SIG-M5 treated with dmso at 0.1 percent for 504 hours (cell line): ENCODE measurements around the gene GRAMD2B.
"Not testable (repeated sequence)": the region's sequence is repeated elsewhere in the genome, so short reads cannot be mapped to it uniquely, and the experiment has no call there.

Source experiments
- DNase-seq: peaks from one replicate; lab custom pipeline; 2025; ENCODE audit not compliant: unreplicated experiment; lab: John Stamatoyannopoulos, UW

Gene GRAMD2B

DNA sequence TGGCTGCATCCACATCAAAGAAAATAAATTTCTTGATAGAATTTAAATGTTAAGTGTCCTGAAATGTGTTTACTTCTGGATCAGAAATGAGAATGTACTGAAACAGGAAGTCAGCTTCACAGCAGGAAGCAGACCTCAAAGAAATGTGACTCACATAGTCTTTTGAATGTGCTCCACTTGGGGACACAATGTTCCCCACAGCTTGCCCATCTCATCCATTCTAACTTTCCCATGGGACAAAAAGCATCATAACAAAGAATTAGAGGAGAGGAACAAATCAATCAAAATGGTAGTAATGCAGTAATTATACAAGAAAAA is 85.7 kb downstream of the GRAMD2B start:
- peak; percentile 74 for DNase-seq

DNA sequence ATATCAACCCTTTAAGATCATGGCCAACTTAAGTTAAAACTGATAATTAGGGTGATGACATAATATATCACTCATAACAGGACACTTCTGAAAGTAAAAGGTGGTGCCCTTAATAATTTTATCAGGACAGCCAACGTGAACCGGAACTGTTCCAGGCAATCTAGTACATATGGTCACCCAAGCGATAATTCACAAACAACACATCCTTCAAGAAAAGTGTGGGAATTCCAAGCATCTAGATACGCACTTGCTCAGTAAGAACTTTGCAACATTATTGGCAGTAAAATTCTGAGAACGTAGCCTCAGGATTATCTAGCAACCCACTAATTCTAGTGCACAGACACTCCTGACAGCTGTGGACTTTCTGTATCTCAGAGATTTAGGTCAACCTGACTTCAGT is 86.1 kb downstream of the GRAMD2B start:
- DNase-seq, result no peak

DNA sequence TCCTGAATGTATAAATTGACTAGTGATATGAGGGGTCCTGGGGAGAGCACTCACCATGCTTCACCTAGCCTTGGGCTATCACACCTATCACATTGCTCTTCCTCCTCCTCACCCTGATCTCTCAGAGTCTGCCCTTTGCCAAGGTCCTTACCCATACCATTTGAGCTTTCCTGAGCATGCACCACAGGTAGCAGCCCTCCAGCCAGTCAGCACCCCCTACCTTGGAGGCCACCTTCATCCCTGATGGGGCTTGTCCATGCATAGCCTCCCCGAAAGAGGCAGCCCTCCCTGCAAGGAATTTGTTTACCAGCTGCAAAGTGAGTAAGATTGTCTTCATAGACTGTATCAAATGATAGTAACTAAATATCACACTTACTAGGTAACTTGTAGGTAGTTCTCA is 88.8 kb downstream of the GRAMD2B start:
- no peak for DNase-seq

DNA sequence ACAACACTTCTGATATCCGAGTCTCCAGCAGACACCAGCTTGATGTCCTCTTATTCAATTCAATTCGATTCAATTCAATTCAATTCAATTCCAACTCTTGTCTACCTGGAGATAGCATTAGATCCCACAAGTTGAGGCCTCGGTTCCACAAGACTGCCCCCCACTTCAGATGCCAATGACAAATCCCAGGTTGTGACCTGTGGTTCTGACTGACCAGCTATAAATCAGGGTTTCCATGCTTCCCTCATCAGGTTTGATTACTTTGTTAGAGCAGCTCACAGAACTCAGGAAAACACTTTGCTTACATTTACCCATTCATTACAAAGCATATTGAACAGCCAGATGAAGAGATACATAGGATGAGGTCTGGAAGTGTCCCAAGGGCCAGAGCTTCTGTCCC is 89.2 kb downstream of the GRAMD2B start:
- no peak for DNase-seq

DNA sequence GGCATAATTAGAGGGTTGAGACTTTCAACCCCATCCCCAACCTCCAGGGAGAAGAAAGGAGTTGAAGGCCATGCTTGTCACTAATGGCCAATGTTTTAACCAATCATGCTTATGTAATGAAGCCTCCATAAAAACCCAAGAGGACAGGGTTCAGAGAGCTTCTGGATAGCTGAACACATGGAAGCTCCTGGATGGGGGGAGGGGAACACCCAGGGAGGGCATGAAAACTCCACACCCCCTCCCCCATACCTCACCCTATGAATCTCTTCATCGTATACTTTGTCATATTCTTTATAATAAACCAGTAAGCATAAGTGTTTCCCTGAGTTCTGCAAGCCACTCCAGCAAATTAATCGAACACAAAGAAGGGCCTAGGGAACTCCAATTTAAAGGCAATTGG is 90.1 kb downstream of the GRAMD2B start:
- DNase-seq, result no peak

DNA sequence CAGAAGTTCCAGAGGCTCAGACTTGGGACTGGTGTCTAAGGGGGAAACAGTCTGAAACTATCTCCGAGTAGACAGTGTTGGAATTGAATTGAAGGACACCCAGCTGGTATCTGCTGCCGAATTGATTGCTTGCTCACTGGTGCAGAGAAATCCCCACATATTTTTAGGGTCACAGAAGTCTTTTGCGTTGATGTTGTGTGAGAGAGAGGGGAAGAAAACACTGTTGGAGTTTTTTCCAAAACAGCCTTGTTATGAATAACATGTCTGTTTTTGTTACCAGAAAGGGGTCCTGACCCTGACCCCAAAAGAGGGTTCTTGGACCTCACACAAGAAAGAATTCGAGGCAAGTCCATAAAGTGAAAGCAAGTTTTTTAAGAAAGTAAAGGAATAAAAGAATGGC is 90.5 kb downstream of the GRAMD2B start:
- no peak for DNase-seq

DNA sequence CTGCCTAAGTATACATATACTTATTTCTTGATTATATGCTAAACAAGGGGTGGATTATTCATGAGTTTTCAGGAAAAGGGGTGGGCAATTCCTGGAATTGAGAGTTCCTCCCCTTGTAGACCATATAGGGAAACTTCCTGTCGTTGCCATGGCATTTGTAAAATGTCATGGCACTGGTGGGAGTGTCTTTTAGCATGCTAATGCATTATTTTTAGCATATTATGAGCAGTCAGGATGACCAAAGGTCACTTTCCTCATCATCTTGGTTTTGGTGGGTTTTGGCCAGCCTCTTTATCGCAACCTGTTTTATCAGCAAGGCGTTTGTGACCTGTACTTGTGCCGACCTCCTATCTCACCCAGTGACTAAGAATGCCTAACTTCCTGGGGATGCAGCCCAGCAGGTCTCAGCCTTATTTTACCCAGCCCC is 90.9 kb downstream of the GRAMD2B start:
- DNase-seq, result no peak

DNA sequence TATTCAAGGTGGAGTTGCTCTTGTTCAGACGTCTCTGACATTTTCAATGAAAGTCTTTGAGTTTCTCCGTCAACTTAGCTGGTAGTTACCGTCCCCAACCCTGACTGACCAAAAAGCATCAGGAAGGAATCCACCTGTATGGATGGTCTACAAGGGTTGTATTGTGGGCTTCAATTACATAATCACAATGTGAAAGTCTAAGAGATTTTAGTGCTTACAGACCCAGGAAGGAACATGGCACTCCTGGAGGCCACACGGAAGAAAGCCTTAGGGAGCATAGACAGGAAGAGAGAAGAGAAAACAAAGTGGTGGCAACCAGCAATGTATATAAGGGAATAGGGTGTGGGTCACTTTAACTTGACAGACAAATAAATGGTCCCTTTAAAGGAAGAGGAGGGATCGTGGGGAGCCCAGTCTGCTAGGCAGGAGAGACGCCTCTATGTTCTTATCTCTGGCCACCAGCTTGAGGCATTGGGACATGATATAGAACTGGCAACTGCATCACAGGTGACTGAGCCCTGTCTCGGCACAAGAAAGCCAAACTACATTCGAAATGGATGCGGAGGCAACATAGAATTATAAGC is 91.4 kb downstream of the GRAMD2B start:
- DNase-seq, result no peak

DNA sequence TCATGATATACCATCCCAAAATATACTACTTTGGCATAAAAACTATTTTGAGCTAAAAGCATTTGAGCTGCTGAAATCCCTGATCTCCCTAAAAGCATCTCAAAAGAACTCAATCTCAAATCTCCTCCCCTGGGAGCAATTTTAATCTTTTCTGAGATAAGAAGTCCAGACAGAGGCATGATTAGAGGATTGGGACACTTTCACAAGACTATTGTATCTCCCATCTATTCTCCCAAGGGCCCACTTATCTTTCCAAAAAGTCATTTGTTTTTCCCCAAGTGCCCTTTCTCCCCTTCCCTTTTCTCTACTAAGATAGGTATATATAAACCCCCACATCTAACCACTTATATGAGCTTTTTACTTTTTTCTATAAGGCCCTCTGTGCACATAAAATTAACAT is 92.1 kb downstream of the GRAMD2B start:
- no peak for DNase-seq

DNA sequence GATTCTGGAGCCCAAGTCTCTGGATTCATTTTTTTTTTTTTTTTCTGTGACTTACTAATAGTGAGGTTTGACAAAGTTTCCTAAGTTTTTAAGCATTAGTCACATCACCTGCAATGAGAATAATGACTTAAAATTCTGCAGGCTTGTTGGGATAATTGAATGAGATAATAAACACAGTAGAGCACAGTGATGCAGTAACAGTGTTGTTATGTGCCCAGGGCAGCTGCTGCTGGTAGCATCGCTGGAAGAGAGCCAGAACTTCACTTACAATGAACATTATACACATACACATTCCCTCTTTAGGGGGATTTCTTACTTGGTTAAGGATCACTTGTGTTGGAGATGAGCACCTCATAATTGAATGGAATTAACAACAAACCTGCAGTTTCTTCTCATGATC is 92.9 kb downstream of the GRAMD2B start:
- DNase-seq, result no peak

DNA sequence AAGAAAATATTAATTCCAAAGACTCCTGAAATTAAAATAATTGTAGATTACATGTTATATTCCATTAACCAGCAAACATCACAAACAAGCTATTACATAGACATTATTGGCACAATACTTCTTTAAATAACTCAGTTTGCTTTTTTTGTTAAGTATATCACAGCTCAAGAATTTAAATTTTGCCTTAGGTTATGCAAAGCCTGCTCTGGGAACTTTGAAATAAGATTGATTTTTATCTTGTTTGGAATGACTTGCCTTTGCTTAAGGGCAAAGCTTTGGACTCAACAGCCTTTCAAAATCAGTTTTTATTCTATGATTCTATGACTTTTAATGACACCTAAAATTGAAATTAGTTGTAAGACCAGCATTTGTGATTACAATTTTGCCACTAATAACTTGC is 93.6 kb downstream of the GRAMD2B start:
- peak; percentile 17 for DNase-seq

DNA sequence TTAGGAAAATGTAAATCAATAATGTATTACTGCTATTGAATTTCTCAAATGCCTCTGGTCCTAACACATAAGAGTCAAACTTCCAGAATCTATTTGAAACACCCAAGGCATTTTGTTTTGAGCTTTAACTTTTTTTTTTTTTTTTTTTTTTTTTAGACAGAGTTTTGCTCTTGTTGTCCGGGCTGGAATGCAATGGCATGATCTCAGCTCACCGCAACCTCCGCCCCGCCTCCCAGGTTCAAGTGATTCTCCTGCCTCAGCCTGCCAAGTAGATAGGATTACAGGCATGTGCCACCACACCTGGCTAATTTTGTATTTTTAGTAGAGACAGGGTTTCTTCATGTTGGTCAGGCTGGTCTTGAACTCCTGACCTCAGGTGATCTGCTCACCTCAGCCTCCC is 96.0 kb downstream of the GRAMD2B start:
- not testable (repeated sequence) for DNase-seq

DNA sequence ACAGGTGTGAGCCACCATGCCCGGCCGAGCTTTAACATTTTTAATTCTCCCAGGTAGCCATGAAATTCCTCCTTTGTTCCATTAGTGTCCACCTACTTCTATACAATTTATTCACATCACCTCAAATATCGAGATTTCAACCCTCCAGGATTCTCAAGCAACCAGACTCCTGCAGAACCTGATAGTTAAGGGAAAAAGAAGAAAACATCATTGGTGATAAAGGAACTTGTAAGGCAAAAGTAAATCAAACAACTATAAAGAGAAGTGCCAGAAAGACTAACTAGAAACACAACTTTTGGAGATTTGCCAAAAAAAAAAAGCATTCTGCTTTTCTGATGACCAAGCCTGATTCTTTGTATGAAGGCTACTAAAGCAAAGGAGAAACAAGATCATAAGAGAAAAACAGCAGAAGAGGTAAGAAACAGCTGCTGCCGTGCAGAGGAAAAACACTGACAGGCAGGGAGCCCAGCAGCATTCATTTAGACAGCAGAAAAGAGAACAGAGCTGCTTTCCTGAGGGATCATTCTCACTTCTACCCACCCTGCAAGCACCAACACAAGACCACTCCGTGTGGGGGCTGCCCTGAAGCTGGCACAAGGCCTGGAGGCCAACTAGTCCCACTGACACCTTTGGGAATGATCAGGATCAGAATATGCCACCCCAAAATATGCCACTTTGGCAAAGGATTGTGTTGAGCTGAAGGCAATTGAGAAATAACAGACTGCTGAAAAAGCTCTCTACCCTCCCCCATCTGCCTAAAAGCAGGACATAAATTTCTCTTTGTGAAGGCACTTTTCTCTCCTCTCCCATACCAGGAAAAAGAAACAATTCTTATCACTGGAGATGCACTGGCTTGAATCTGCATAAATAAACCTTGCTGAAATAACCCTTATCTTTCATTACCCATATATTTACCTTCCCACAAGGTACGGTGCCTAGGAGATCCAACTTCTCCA is 96.7 kb downstream of the GRAMD2B start:
- no peak for DNase-seq

DNA sequence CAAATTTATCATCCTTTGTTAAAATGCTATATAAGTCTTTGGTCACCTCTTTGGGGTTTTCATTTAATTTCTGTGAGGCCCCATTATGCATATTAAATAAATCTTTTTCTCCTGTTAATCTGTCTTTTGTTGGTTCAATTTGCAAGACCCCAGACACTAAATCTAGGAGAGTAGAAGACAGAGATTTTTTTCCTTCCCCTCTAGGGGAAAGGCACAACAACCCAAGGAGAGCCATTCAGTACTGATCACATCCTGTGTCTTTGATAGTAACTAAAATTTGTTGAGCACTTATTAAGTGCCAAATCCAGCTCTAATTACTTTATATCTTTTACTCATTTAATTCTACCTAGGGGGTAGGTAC is 97.4 kb downstream of the GRAMD2B start:
- no peak for DNase-seq

DNA sequence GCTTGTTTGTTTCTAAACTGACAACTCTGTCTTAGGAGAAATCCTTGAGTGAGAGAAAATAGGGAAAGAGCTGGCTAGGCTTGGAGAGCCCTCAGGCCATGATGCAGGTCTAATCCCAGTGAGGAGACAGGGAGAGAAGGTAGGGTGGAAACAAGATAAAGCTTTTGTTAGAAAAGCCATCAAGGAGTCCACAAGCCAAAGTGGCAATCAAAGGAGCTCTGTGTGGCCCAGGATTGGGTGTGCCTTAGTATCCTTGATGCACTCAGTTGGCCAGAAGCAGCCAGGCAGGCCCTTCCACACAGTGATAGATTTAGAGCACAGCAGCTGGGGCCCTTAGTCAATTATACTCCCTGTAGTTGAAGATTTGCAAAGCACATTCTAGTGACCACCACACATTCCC is 97.9 kb downstream of the GRAMD2B start:
- DNase-seq, result no peak

DNA sequence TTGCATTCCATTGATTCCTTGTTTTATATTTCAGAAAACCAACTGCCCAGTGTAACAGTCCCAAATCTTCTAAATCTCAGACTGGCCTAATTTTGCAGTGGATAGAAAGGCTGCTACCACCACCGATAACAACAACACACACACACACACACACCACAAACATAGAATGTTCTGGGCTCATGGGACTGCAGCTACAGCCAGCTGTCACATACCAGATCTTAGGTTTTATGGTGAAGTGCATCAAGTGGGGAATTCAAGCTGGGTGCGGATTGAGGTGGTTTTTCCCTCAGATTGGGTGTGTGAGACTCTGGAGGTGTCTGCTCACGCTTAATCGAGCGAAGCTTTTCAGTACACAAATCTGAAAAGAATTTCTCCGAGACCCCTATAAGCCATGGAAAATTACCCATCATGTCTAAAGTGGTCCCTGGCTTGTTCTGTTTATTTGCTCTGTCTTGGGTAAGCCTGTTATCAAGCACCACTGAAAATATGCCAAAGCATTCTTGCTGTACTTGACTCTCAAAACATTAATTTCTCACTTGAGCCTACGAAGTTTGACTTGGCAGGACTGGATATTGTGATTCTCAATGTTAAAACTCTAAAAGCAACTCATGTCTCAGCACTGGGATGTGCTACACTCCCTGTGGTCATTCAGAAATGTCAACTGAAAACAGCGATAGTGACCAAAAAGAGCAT is 100.8 kb downstream of the GRAMD2B start:
- DNase-seq, result no peak

DNA sequence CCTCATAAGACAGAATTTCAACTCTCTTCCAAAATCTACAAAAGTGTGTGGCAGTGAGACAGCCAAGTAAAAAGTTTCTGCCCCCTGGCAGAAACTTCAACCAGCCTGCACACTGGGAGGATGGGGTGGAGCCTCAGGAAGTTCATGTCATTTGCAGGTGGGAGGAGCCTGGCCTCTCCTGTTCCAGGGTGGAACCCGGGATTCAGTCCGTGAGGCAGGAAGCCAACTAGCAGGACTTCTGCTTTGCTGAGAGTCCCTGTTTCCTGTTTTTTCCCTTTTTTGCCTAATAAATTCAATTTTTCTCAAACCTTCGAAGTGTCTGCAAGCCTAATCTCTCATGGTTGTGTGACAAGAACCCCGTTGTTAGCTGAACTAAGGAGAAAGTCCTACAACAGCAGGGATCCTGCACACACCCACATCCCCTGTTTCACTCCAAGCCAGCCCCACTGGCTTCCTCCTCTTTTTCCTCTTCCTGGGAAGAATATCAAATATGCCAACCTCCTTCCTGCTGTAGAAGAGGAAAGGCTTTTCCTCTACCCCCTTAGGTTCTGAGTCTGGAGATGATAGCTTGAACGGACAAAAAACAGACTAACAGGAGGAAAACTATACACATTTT is 102.5 kb downstream of the GRAMD2B start:
- DNase-seq, result no peak

DNA sequence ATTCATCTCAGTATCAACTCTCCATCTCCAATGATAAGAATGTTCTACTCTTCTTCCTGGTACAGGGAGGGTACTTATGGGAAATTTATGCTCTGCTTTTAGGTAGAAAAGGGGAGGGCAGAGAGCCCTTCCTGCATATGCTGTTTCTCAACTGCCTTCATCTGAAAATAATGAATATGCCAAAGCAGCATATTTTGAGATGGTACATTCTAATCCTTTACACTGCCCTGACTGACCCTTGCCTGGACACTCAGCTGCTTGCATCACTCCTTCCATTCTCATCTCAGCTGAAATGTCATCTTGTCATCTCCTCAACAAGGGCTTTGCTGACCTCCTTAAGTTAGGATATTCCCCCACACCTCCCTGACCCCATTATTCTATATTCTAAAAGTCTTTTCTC is 103.3 kb downstream of the GRAMD2B start:
- no peak for DNase-seq

DNA sequence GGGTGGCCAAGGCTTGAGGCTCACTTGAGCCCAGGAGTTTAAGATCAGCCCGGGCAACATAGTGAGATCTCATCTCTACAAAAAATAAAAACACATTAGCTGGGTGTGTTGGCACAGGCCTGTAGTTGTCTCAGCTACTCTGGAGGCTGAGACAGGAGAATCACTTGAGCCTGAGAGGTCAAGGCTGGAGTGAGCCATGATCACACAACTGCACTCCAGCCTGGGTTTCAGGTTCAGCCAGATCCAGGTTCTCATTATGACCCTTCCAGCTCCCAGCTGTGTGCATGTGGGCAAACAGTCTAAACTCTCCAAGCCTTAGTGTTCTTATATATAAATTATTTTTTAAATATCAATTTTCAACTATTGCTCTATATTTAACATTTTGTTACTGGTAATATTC is 103.9 kb downstream of the GRAMD2B start:
- no peak for DNase-seq

DNA sequence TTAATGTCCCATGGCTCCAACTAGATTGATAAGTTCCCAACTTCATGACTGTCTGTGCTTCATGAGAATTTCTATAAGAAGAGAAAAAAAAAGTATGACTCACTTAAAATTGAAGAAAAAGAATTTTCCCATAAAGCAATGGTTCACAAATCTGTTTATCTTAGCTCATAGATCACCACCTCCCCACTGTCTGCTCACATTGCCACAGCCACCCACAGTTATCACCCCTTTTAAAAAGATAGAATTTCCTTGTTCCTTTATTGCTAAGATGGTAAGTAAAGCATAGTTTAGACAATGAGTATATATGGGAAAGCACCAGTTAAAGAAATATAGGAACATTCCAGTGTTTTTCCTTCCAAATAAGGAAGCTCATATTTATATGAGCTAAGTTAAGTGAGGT is 104.7 kb downstream of the GRAMD2B start:
- DNase-seq, result no peak

DNA sequence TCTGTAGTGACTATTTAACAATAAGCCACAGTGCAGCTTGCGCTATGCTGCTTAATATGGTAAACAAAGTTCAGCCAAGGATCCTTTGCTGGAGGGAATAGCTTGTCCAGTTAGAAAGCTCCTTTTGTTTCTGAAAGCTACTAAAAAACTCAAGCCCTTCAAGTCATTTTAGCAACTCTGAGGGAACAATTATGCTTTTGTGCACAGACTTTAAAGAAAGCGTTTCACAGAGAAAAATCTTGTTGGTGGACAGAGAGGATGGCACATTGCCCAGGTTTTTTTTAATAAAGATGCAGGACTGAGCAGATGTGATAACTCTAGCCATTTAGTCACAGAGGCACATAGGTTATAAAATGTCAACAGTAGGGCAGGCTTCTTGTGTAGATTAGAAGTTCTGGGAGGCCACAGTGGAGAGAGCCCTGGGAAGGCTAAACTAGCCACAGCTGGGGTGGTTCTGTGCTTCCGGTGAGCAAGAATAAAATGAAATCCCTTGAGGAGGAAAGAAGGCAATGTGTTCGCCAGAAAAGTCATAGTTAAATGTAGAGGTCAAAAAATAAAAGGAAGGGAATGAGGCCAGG is 108.4 kb downstream of the GRAMD2B start:
- no peak for DNase-seq
